Kasumi-1 (cell line): ENCODE results near the gene RNF220.

Source experiments
- DNase-seq, 2 experiments: peaks; one replicate each; lab custom pipeline; 2025; lab: John Stamatoyannopoulos, UW

Gene RNF220

GRCh38 chr1:44405031-44405797 is at the start of gene RNF220:
Gene RNF220 (plus strand): TSS chr1:44405255.
- DNase-seq = peak; percentile 95 to 97

DNA sequence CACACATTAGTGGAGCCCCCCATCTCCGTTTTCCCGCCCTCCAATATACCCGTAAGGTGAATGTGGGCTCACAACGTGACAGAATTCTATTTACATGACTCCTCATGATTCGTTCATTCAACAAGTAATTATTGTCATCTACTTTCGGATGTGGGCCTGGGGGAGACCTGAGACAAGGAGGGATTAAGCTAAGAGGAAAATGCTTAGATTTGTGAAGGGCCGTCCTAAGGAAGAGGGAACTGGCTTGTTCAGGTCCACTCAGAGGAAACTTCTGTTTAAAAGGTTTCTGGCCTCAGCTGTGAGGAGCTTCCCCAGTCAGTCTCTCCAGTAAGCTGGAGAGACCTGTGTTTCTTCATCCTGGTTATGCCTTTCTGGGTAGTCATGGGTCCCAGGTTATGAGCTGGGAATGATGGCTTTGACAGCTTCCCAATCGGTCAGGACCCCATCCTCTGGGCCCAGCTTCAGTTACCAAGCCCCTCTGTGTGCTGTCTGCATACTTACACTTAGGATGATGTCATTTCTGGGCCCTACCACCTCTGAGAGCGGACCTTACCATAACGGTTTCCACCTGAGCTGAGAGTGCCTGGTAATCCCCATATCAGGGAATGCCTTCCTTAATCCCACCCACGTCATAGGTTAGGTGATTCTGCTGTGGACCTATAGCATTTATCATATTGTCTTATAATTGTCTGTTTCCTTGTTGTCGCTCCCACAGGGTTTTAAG is 49.3 kb upstream of the RNF220 start:
- no peak for DNase-seq

- DNase-seq = no peak
These were observed 47.3 kb upstream of the RNF220 start for GRCh38 chr1:44357710-44358109.

GRCh38 chr1:44359234-44359935 is 45.7 kb upstream of the RNF220 start:
- DNase-seq = no peak

DNA sequence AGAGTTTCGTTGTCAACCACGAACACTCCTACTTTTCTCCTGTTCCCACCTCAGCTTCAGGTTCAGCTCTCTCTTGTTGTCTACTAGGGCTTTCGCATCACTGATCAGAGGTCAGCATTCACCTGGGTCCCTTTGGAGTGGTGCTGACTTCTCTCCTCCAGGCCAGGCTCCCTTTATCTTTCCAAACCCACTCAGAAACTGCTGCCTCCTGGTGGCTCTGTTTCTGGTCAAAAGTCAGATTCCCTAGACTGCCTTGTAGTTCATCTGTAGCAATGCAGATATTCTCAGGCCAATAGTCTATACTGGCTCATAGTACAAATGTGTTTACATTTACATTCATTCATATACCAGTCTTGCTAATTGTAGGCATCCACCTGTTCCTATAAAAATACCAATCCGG is 43.6 kb upstream of the RNF220 start:
- peak in 1 of 2 experiments; percentile 12 for DNase-seq

DNA sequence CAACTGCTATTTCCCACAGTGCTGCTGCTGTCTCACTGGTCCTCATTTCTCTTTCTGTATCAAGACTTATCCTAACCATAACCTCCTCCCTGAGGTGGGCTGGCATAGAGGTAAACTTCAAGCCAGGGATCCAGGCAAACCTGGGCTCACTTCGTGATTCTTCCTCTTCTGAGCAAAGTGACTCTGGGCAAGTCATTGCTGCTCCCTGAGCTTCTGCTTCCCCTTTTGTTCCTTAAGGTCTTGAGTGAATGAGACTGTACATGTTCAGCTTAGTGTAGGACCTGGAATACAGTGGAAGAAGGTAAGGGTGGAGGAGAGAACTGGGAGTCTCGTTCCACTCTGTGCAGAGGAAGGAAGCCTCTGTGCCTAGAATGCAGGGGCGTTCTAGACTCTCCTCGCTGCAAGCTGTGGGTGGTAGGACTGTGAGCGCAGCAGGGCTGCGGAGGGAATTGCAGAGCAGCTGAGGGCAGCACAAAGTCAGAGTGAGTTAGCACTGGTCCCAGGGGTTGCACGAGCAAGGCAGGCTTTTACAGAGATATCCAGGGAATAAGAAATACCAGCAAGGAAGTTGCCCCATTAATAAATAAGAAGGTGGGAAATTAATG is 38.6 kb upstream of the RNF220 start:
- peak in 1 of 2 experiments; percentile 24 for DNase-seq

GRCh38 chr1:44367944-44368343 is 37.1 kb upstream of the RNF220 start:
- no peak for DNase-seq

DNA sequence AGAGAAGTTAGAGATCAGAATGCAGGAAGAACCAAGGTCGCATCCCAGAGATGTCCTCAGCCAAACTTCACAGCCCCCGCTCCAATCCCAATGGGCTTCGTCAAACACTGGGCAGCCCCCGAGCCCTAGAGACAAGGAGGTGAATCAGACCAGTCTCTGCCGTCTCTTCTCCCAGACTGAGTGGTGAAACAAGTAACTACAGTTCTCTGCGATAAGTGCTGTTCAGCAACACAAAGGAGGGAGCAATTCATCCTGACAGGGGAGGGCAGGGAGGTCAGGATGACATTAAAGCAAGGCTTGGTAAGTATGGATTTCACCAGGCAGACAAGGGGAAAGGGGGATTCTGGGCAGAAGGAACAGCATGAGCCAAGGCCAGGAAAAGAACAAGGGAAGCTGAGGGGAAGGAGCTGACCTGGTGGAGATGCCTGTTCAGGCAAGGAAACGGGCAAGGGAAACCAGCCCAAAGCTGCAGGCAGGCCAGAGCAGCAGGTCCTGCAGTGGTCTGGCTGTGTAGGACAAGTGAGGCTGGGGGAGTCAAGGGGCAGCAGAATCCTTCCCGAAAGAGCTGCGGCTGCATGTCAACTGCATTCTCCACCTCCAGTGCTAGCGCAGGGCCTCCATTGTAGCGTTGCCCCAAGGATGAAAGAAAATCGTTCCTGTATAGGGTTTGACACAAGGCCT is 36.4 kb upstream of the RNF220 start:
- DNase-seq = no peak

GRCh38 chr1:44371206-44371605 is 33.8 kb upstream of the RNF220 start:
- DNase-seq = no peak

DNA sequence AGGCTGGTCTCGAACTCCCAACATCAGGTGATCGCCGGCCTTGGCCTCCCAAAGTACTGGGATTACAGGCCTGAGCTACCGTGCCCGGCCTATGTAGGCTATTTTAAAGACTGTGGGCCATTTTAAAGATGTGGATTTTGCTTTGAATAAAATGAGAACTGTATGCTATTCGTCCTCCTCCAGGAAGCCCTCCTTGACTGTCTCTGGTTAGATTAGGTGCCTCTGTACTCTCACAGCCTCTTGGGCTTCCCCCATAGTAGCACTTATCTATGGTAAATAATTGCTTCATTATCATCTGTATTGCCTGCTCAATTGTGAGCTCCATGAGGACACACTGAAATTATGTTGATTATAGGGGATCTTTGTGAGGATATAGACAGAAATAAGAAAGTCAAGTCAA is 29.5 kb upstream of the RNF220 start:
- no peak for DNase-seq

GRCh38 chr1:44377925-44378784 is 26.9 kb upstream of the RNF220 start:
- DNase-seq = peak; percentile 76 to 87

DNA sequence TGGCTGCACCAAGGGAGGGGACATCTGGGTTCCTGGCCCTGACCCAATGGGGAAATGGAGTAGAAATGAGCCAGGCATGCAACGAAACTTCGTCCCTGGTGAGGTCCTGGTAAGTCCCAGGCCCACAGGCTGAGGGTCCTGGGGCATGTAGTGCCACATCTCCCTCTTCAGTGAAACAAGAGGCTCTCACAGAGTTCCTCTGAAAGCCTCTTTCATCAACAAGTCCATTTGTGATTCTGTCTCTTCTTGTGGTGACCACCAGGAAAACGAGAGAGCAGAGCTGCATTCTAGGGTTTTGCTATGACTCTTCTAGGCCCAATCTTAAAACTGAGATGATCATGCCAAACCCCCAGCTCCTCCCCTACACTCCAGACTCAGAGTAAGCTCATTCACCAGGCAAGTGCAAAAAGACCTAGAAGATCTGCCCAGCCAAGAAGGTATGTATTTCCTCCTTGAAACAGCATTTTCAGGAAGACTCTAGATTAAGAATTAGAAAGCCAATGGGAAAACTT is 24.3 kb upstream of the RNF220 start:
- no peak for DNase-seq

DNA sequence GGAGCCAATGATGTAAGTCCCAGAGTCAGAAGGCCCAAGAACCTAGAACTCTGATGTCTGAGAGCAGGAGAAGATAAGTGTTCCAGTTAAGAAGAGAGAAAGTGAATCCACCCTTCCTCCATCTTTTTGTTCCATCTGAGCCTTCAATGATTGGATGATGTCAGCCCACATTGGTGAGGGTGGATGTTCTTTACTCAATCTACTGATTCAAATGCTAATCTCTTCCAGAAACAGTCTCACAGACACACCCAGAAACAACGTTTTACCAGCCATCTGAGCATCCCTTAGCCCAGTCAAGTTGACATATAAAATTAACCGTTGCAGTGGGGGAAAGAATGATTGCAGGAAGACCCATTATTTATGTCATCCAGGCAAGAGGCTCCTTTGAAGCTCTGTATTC is 16.5 kb upstream of the RNF220 start:
- no peak for DNase-seq

DNA sequence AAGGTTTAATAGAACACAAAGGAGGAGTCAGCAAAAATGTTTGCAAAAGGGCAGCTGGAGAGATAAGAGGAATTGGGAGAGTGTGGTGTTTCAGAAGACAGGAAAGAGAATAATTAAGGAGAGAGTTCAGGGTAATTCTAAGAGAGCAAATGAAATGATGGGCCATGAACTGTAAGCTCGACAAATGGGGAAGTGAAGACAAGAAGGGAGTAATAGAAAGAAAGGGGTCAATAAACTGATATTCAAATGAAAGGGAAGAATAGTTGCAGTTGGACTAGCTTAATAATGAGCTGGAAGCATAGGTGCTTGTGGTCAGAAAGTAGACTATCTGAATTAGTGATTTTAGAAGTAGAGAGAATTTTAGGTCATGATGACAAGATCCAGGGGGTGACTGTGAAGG is 15.6 kb upstream of the RNF220 start:
- no peak for DNase-seq

DNA sequence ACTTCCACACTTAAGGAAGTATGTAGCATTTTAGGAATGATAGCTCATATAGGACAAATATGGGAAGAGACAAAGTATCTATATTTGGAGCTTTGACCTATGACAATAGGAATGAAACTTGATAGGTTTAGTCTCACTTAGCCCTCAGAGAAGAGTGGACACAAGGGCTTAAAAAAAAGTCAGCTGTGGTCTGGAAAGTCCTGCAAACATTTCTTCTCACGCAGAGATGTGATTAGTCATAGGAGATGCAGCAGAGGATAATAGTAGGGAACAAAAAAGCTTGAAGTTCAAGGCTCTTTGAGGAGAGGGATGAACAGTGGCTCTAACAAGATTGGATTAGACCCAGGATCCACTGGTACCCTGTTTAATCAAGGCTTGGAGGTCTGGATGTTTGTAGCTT is 14.8 kb upstream of the RNF220 start:
- DNase-seq = no peak

DNA sequence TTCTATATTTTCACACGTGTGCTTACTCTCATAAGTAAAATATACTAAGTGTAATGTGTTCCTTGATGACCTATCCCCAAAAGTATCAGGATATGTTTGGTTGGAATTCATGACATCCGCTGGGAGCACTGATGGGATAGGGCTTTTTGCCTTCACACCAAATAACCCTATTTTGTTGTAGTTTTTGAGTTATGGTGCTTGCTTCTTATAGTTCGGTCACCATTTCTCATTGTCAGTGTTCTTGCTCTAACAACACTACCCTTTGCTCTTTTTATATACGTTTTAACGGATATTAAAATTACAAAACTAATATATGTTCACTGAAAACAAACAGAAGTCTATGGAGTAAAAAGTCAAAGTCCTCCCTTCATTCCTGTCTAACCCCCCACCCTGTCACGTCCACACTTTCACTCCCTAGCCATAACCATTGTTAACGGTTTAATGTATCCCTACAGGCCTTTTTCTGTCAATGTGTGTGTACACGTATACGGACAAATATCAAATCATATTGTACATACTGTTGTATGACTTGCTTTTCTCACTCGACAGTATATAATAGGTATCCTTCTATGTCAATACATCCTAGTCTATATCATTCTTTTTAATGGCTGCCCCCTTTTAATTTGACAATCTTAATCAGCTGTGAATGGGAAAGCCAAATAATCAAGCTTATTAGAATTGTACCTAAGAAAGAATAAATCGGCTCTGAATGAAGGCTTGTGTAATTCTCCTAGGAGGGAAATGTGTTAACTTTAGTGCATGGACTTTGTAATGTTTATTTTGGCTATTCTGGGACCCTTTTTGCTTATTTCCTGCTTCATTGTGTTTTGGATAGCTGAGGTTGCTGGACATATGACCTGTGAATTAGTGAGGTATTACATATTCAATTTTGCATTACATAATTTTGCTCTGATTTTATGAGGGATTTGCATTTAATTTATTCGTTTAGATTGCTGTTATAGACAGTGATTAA is 3.5 kb upstream of the RNF220 start:
- no peak for DNase-seq

DNA sequence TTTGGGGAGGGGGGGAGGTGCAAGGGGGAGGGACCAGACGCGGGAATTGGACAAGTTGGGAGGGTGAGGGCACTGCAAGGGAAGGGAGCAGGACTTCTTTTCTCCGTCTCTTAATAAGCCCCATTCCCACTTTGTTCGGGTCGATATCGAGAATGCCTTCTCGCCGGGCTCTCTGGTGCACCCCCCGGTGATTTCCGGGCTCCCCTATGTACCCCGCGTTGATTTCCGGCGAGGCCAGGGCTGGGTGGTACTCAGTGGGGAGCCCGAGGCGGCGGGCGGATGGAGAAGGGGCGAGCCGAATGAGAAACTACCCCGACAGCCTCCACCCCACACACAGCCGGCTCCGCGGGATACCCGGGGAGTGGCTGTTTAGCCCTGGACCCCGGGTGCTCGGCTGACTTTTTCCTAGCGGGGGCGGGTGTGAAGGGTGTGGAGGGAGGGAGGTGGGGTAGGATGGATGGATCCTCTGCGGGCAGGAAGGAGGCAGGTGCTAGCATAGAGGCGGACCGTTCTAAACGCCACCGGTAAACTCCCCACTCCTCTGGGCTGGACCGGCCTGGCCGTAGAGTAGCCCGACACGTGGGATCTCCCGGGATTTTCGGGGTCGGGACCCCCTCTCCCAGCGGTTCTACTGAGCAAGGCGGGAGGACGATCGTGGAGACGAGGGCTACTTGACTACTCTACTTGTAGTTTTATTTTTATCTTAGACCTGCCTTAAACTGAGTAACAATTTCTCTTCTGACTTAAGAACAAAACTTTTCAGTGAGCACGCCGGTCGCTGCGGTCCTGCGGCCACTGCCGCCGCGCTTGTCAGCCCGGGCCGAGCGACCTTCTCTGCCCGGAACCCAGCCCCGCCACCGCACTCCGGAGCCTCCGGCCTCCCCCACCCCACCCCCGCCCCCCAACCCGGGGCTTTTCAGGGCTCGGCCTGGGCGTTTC is 1.0 kb downstream of the RNF220 start:
- DNase-seq = peak; percentile 64 to 70

DNA sequence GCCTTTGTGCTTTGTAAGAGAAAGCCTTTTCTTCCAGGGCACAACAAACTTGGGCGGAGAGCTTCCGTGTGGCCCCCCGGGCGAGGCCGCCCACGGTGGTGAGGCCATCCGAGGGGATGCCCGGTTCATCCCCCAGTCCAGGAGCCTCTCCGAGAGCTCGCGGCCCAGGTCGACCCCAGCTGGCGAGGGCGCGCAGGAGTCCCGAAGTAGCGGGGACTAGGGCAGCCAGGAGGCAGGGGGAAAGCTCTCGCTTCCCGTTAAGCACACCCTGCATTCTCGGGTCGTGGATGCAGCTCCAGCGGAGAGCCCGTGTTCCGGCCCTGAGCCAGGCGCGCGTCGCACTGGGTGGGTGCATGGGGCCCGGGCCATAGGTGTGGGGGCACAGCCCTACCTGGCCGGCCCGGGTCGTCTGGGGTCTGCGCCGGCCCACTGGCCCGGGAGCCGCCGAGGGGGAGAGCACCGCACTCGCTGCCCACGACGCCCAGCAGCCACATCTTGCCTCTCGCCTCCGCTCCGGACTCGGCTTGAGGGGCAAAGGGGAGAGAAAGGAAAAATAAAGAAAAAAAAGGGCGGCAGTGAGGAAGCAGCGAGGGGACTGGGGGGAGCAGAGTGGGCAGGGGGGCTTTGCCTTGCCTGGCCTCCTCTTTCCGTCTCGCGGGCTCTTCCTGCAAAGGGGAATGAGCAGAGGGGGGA is 1.8 kb downstream of the RNF220 start:
- DNase-seq = no peak
